HK-2 (cell line): ENCODE results near the gene EVI5.

ENCODE experiments used
- DNase-seq: peaks from one replicate; pipeline ENCODE4 v3.0.0-alpha.2; 2018; ENCODE audit not compliant: unreplicated experiment

Gene EVI5

DNA sequence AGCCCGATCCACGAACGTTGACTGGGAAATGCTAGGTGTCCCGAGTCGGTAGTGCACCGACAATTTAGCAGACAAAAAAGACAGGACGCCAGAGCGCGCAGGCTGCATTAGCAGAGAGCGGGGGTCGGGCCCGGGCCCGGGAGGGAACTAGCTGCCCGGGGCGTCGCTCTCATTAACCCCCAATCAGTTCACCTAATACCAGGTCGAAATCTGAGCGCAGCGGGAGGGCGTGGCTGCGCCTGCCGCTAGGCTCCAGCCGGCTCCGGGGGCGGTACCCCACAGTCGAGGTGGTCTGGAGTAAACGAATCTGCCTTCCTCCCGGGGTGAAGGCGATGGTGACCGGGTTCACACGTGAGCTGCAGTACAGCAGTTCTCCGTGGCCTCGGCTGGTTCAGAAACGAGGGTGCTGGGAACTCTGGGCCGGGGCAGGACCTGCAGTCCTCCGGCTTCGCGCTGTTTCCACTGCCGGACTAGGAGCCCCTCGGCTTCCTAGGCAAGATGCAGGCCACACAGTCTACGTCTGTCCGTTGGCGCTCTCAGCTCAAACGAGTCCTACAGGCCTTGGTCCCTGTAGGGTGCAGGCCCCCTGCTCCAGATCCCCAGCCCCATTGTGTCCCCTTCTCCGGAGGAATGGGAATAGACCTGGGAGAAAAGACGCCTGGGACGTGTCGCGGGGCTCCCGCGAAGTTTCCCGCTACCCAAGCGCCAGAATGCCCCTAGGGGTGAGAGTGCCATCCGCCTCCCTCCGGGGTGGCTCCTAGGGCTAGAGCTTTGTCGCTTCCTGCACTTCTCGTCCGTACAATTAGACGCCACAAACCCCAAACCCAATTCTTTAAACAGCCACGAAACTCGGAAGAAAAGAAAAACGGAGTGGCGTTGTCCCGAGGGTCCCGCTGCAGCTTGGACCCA, 300.2 kb downstream of the EVI5 start:
- DNase-seq: peak; percentile 21

DNA sequence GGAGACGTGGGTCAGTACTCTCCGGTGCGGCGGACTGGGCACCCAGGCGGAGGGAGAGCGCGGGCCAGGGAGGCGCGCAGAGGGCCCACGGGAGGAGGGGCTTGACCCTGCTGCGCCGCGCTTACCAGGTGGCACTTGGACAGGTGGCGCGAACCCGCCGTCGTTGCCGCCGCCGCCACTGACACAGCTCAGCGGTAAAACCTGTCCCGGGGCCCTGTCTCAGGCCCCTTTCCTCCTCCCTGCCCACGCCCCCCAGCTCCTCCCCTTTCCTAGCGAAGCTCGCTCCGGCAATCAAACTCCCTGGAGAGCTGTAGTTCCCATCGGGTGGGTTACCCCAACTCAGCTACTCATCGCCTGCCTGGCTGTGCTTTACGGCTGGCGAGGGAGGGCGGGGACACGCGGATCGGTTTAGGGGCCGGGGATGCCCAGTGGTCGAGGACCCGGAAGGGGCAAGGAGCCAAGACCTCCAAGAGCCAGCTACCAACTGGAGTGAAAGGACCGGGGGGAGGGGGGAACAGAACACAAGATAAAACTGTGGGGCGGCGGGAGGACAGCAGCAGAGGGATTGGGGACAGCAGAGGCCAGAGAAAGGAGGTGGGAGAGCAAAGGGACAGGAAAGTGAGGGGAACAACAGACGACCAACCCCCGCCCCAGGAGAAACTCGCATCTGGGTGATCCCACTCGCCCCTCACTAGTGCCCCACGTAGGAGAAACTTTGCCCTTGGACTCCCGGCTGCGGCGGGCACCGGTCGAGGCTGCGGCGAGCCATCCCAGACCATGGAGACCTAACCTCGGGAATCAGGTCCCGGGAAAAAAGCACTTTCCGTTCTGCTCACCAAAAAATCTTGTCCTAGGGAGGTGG, 301.1 kb downstream of the EVI5 start:
- peak; percentile 23 for DNase-seq

DNA sequence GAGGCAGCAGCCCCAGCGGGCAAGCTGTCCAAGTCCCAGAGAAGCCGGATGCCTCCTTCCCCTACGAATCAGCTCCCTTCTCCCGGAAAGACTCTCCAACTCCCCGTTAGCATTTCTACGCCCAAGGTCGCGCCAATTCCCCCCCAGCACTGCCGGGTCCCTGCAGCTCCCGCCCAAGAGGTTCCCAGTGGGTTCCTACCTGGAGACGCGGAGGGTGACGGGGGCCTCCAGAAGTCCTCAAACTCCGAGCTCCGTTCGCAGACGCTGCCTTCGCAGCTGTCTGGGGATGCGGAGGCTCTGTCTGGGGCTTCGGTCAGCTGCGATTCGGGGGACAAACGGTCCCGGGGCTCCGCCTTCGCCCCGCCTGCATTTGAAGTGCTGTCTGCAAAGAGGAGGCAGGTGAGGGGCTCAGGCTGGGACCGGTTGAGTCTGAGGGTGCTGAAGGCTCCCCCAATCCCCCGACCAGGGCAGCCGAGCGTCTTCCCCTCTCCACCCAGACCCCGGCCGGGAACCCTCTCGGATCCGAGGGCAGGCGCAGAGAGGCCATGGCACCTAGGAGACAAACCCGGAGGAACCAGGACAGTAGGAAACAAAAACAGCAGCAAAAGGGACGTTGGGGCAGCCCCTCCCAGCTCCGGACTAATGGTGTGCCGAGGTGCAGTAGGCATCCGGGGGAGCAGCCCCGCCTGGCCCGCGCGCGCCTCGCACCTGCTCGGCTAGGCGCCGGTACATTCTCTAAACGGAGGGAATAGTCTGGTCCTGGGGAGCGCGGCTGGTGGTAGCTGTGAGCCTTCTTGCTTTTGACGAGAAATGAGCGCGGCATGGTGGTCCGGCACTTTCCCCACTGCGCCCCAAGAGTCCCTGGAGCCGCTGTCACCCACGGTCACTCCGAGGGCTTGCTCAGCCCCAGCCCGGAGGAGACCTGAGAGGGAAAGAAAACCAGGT, 302.0 kb downstream of the EVI5 start:
- DNase-seq: no peak

DNA sequence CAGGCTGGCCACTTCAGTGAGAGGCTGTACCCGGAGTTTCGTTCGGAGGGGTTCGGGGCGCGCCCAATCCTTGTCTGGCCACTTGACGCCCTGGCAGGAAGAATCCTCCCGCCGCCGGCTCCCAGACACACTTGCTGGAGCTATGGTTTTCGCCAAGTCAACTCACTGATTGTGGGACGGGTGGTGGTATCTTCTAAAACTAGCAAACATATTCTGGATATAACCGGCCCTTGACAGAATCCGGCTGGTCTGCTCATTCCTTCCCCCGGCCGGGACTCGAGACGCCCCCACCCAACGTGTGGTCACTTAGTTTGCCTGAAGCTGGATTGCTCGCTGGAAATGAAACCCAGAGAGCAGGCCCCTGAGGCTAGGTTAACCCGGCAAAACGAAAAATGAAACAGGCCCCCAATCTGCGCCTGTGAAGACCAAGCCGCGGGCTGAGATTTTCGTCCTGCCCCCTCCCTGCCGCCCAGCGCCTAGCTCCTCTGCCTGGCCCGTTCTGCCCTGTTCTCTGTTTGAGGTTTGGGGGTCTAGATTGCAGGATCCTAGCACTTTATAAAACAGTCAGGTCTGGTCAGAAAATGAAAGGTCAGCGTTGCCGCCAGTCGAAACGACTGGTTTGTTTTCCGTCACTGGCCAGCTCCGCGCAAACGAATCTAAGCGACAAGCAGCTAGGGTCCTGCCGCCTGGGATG, 302.8 kb downstream of the EVI5 start:
- DNase-seq: no peak

DNA sequence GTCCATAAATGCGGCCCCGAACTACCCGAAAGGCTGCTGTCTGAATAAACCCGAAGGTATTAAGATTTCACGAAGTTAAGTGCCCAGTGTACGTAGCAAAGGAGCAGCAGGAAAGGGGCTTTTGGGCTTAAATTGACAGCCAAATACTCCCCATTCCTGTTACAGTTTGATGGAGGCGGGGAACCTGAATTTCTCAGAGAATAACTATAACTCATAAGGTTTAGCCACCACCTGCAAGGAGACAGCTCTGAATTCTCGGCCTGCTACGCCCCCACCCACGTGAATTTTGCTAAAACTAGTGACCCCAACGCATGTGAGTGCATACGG, 303.3 kb downstream of the EVI5 start:
- no peak for DNase-seq

DNA sequence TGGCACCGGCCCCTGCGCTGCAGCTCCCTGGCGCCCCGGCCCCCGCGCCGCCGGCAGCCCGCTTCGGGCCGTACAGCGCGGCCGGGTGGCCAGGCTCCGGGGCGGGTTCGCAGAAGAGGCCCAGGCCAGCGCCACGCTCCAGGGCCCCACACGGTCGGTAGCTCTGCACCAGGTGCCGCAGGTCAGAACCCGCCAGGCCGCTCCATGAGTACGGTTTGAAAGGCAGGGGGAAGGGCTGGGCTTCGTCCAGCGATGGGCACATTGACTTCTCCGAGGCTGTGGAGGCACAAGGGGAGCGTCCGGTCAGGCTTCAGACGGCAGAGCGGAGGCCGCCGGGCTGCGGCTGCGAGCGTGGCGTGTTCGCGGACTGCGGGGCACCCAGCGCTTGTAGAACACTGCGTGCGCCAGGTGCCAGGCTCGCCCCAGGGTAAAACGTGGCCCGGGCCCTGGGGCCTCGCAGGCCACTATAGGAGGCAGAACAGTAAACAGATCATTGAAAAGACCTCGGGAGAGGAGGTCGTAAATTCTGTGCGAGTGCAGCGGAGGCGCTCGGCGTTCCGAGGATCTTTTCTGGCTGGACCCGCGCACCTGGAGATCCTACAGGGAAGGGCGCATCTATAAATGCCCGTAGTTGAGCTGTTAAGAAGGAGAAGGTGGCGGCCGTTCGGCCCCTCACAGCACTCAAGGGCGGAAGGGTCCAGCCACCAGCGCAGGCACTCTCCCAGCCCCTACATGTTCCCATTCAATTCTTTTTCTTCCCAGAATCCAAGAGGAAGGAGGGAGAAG, 303.9 kb downstream of the EVI5 start:
- DNase-seq: no peak

DNA sequence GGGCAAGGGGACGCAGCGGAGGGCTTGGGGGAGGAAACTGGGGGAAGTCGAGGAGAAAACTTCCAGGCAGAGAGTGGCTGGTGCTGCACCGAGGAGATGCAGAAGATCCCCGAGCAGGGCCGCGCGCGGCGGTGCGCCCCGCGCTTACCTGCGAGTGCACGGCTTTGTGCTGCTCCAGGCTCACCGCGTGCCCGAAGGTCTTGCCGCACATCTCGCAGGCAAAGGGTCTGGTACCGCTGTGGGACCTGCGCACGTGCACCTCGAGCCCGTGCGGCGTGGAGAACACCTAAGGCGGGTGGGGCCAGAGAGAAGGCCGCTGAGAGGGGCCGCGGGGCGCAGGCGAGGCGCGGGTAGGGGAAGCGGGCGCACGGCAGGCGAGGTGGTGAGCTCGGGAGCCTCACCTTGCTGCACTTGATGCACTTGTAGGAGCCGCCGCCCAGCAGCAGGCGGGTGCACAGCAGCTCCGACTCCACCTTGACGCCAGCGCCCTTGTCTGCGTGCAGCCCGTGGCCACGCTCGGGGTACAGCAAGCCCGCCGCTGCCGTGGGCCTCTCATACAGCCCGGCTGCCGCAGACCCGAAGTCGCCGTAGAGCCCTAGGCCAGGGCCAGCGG, 304.6 kb downstream of the EVI5 start:
- DNase-seq: no peak

DNA sequence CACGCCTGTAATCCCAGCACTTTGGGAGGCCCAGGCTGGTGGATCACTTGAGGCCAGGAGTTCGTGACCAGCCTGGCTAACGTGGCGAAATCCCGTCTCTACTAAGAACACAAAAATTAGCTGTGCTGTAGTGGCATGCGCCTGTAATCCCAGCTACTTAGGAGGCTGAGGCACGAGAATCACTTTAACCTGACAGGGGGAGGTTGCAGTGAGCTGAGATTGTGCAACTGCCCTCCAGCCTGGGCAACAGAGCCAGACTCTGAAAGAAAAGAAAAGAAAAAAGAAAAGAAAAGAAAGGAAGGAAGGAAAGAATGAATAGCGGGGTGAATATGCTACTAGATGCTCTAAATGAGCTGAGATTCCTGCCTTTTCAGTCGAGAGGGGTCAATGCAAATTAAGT, 305.3 kb downstream of the EVI5 start:
- DNase-seq: no peak

DNA sequence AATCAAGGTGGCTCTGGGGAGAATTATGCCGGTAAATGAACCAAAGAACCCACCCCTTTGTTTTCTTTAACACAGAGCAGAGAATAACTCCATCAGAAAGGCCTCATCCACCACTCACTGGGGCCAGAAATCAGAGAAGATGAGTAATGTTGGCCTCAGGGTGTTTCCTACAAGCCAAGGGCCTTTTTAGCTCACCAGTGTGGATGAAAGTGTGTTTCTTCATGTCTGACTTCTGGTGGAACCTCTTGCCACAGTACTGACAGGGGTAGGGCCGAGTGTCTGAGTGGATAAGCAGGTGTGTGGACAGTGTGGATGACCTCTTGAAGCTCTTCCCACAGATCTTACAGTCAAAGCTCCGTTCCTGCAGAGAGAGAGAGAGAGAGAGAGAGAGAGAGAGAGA, 306.5 kb downstream of the EVI5 start:
- DNase-seq: no peak

DNA sequence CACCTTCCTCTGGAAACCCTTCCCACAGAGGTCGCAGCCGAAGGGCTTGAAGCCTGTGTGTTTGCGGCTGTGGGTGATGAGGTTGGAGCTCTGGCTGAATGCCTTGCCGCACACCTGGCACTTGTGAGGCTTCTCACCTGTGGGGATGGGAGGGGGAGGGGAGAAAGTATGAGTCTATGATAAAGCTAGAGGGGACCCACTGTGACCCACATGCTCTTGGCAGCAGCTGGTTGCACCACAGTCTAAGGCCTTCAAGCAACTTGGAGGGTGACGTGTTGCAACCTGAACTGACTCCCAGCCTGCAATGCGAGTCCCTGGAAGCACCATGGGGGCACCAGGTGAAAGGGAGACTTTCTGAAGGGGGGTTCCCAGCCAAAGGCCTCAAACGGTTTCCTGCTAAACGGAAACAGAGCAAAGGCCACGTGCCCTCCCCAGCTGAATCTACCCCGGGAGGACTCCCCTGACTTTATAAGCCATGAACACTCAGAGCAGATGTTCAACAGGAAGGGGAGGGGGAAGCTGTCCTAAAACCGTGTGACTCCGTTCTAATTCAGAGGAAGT, 308.8 kb downstream of the EVI5 start:
- DNase-seq: no peak

DNA sequence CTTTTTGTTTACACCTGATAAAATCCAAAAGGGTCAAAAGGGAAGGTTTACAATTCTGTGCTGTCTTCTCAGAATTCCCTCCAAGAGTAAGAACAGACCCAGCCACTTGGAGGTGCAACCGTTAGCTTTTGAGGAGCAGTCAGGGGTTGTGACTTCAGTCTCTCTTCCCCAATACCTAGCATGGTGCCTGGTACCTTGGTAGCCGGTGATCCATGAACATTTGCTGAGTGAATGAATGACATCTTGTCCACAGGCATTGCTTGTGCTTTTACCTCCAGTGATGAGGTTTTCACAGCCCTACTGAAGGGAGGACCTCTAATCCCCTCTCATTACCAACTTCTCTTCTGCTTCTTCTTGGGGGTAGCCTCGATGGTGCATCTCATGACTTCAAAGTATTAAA, 309.9 kb downstream of the EVI5 start:
- no peak for DNase-seq

DNA sequence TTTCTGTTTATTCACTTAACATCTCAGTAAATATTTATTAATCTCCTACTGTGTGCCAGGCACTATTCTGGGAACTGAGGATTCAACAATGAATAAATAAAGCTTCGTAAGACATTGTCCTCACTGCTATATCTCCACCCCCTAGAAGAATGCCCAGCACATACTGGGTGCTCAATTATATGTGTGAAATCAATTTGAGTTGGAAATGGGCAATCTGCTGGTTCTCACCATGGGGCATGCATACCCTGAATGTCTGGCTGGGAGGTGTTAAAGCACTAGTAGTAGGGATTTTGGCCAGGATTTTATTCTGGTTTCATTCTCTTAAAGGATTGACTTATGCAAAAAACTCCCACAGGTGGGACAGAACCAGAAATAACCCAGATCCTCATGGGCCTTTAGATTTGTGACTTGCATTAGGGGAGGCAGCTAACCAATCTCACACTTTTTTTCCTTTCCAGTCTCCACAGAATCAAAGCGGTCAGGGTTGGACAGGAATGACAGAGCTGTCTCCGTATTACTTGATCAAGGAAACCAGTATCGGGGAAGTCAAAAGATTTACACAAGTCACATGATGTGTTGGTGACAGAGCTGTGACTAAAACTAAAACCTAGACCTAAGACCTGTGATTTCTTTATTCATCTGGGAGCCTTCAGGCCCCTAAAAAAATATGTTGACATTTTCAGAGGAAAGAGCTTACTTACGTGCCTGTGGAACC, 311.0 kb downstream of the EVI5 start:
- DNase-seq: no peak

DNA sequence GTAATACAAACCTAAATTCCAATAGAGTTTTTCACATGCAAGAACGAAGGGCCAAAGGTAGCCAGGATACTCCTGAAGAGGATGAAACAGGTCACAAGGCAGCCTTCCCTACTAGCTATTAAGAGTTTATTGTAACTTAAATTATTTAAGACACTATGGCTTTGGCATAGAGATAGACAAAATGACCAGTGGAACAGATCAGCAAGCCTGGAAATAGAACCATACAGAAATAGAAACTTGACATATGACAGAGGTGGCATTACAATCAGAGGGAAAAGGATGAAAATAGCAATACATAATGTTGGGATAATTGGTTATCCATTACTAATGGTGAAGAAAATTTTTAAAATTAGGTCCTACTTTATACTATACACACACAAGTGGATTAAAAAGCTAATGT, 314.7 kb downstream of the EVI5 start:
- no peak for DNase-seq

DNA sequence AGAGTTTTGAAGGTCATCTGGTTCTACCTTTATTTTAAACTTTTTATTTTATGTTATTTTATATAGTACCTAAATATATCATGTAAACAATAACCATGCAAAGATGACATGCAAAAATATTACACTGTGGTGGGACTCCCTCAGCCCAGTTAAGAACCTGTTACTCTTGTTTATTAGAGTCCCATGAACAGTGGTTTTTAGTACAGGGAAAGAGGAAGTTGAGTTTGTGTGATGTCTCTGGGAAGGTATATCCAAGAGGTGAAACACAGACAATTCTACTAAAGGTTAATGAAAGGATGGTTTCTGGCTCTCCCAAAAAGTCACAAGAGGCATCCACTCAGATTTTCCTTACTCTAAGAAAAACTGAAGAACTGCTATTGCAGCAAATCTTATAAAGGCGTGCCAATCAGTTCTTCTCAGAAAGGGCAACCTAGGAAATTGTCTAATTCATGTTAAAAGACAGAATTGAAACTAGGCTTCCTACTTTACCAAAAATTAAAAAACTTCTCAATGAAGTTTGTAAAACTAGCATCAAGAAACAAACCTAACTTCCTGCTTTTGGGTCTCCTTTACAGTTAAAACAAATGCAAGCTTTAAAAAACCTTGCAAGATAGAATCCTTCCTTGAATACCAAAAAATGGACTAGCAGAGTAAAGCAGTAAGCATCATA, 318.1 kb downstream of the EVI5 start:
- DNase-seq: no peak

DNA sequence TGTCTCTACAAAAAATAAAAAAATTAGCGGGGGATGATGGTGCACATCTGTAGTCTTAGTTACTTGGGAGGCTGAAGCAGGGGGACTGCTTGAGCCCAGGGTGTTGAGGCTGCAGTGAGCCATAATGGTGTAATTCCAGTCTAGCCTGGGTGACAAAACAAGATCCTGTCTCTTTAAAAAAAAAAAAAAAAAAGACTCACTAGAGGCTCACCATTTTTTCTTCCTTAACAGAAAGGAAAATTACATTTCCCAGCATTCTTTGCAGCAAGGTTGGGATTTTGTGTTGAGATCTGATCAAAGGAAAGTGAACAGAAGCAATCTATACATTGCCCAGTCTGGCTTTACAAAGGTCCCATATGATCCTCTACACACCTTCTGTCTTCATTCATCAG, 319.7 kb downstream of the EVI5 start:
- no peak for DNase-seq

DNA sequence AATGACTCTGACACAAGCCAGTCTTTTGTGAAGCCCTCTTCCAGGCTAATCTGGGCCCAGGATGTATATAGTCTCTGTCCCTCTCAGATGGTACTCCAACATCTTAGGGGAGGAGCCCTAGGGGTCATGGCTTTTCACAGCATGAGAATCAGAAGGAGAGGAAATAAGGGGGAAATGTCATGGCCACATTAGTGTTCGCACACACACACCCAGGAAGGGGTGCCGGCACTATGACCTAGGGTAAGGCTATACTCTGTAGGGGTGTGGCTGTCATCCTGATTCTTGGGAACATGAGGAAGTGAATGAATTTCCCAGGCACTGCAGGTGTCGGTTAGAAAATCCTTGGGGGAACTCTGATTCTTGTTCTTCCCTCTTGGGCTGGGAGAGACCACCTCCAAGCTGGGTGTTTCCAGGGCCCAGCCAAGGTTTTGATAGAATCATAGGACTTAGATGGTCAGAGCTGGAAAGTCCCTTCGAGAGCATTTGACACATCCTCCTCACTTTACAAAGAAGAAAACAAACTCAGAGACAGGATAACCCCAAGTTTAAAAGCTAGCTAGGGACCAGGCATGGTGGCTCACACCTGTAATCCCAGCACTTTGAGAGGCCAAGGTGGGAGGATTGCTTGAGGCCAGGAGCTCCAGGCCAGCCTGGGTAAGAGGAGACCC, 320.2 kb downstream of the EVI5 start:
- DNase-seq: no peak

DNA sequence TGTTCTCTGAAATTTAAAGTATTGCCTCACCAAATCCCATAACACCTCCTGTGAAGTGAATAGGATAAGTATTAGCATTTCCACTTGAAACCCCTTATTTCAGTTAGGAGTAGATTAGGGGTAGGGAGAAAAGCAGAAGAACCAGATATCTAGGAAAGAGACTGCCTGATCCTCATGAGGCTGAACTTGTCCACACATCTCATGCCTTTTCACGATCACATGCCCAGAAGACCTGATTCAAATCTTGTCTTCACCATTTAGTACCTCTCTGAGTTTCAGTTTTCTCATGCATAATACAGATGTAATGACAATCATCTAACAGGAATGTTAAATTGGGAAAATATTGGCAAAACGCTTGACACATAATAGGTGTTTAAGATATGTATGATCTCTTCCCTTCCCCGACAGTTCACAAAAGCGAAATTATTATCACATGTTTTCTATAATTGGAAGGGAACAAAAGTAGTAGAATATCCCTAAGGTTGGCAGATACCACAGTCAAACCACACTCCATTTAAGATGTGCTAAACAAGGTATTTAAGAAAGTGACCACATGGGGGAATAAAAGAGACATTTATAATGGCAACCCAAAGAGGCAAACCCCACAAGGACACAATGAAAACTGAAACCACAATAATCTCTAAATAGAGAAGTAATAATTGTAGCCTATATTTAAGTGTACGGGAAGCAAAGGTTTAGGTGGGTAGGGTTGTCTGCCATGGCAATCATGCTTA, 323.4 kb downstream of the EVI5 start:
- no peak for DNase-seq
